Endothelial cell of umbilical vein (primary cell): ENCODE measurements around the gene RAB3D. TPM values are rescaled to one million over a fixed set of nuclear protein-coding genes. Genes with fewer than 3 reads are reported as not detected.

ENCODE experiments used
- BruUV-seq: library from RNA; stranded (reverse); fragments of 400-500 nt; replicated peaks from 2 replicates; lab custom pipeline; 2021; lab: Mats Ljungman, UMichigan
- CTCF ChIA-PET: fragments of 300-600, 350-600 bp; sonication (Branson Sonifier 250); formaldehyde crosslinking; loops from one replicate; lab custom pipeline; 2021; ENCODE audit warnings: antibody characterized with exemption, inconsistent platforms; lab: Charles Lee
- POLR2A ChIA-PET: fragments of 300-600, 350-600 bp; sonication (Branson Sonifier 250); formaldehyde crosslinking; loops from one replicate; lab custom pipeline; 2021; ENCODE audit warnings: antibody characterized with exemption, inconsistent platforms; lab: Charles Lee
- DNase-seq: peaks from one replicate; pipeline ENCODE4 v3.0.0-alpha.2; 2011; ENCODE audit warnings: low read depth, low spot score
- FAIRE-seq: peaks from 2 replicates; lab custom pipeline; 2011; peaks lifted over from hg19 to GRCh38; lab: Jason Lieb, UNC
- H2AFZ ChIP-seq: 2 replicates; pipeline ENCODE4 v1.6.0; 2012; ENCODE audit warnings: low read depth, low read length, control low read depth, inconsistent platforms
- H3K27ac ChIP-seq: 2 replicates; pipeline ENCODE4 v1.5.1; 2011; ENCODE audit warnings: low read depth, mild to moderate bottlenecking, control low read depth, low read length, moderate library complexity; ENCODE audit not compliant: insufficient read depth
- H3K27me3 ChIP-seq, 2 experiments: 2 replicates each; pipeline versions ENCODE4 v1.6.0 to v1.6.1; 2011; ENCODE audit warnings: low read length in 2 of 2, mixed read lengths in 1 of 2; ENCODE audit not compliant: control insufficient read depth in 2 of 2, insufficient read depth in 2 of 2
- H3K36me3 ChIP-seq, 2 experiments: 2 replicates in 1 of 2; 3 replicates in 1 of 2; pipeline ENCODE4 v1.5.1; 2011; ENCODE audit warnings: low read length in 2 of 2, mild to moderate bottlenecking in 1 of 2, moderate library complexity in 1 of 2; ENCODE audit not compliant: control insufficient read depth in 2 of 2, insufficient read depth in 2 of 2; ENCODE audit errors: extremely low read depth in 1 of 2
- H3K4me1 ChIP-seq: 3 replicates; pipeline ENCODE4 v1.5.1; 2011; ENCODE audit warnings: mild to moderate bottlenecking, low read length; ENCODE audit not compliant: control insufficient read depth, insufficient read depth; ENCODE audit errors: extremely low read depth
- H3K4me2 ChIP-seq: 2 replicates; pipeline ENCODE4 v1.6.1; 2011; ENCODE audit warnings: low read length, control low read depth, mixed read lengths; ENCODE audit not compliant: insufficient read depth
- H3K4me3 ChIP-seq, 3 experiments: fragments of 200-600 bp in 1 of 3; sonication (generic), shearing (Covaris generic) in 1 of 3; replicated peaks in 1 of 3; 2 replicates each; pipeline ENCODE4 v1.5.1; 2011 to 2016; ENCODE audit warnings: control low read depth in 3 of 3, low read length in 3 of 3, mild to moderate bottlenecking in 2 of 3, inconsistent platforms in 1 of 3, low read depth in 1 of 3, moderate library complexity in 1 of 3; ENCODE audit not compliant: insufficient read depth in 1 of 3
- H3K79me2 ChIP-seq: 2 replicates; pipeline ENCODE4 v1.6.0; 2012; ENCODE audit warnings: low read length, inconsistent platforms; ENCODE audit not compliant: control insufficient read depth, insufficient read depth
- H3K9ac ChIP-seq: replicated peaks from 2 replicates; pipeline ENCODE3; 2011; ENCODE audit warnings: low read length, control low read depth; ENCODE audit not compliant: insufficient read depth; ENCODE audit errors: extremely low read depth
- H3K9me1 ChIP-seq: replicated peaks from 3 replicates; pipeline ENCODE4 v1.6.0; 2011; ENCODE audit warnings: mild to moderate bottlenecking, low read length; ENCODE audit not compliant: control insufficient read depth, insufficient read depth; ENCODE audit errors: extremely low read depth
- H3K9me3 ChIP-seq: replicated peaks from 2 replicates; pipeline ENCODE4 v1.5.1; 2012; ENCODE audit warnings: low read length, inconsistent platforms; ENCODE audit not compliant: control insufficient read depth, insufficient read depth
- H4K20me1 ChIP-seq: replicated peaks from 2 replicates; pipeline ENCODE3; 2011; ENCODE audit warnings: mild to moderate bottlenecking, low read length; ENCODE audit not compliant: control insufficient read depth, insufficient read depth; ENCODE audit errors: extremely low read depth
- CTCF ChIP-seq, 2 donors: IDR thresholded peaks; 1 replicate in 1 of 2; 2 replicates in 1 of 2; pipeline ENCODE4 v1.5.1; 2011; ENCODE audit warnings: low read length in 2 of 2, mild to moderate bottlenecking in 2 of 2, moderate library complexity in 2 of 2, control low read depth in 1 of 2, inconsistent platforms in 1 of 2, low read depth in 1 of 2; ENCODE audit not compliant: insufficient read depth in 1 of 2; ENCODE audit errors: extremely low read depth in 1 of 2
- FOS ChIP-seq: IDR thresholded peaks from 2 replicates; pipeline ENCODE4 v1.6.1; 2011; ENCODE audit warnings: mild to moderate bottlenecking, low read length, moderate library complexity, borderline replicate concordance; ENCODE audit not compliant: insufficient read depth
- JUN ChIP-seq: IDR thresholded peaks from 2 replicates; pipeline ENCODE4 v1.6.1; 2011; ENCODE audit warnings: borderline replicate concordance, low read depth; ENCODE audit not compliant: insufficient read length, insufficient read depth
- MYC ChIP-seq: IDR thresholded peaks from one replicate; pipeline ENCODE4 v1.6.1; 2011; ENCODE audit warnings: mild to moderate bottlenecking, low read depth, low read length
- POLR2AphosphoS5 ChIP-seq: IDR thresholded peaks from 2 replicates; pipeline ENCODE4 v1.6.1; 2012; ENCODE audit warnings: low read depth, mild to moderate bottlenecking, control low read depth, low read length, moderate library complexity; ENCODE audit not compliant: insufficient read depth
- dilution Hi-C: fragments of 300-500 bp; cut with MboI; formaldehyde crosslinking; loops from one replicate; pipeline ENCODE4 v1.15.0; 2019; ENCODE audit warnings: low sequenced_read_pairs; ENCODE audit not compliant: extremely low pct_ligation_motif_present
- intact Hi-C: fragments of 100-400 bp; cut with micrococcal nuclease; formaldehyde crosslinking; loops from one replicate; pipeline ENCODE4 v1.10.0; 2022
- polyA plus RNA-seq, 4 experiments: library from polyadenylated mRNA; depleted of rRNA in 3 of 4; stranded (reverse) in 3 of 4; unstranded in 1 of 4; fragments of >200 nt; gene quantifications; 2 replicates each; pipeline versions ENCODE4 v1.2.1 to v1.2.3, GENCODE V29; 2011 to 2012; ENCODE audit warnings: missing spikeins in 1 of 4
- total RNA-seq: library from RNA; stranded (reverse); gene quantifications from 2 replicates; pipeline ENCODE4 v1.2.3, GENCODE V29; 2021

The RAB3D gene
- total and polyA plus RNA-seq, 2 donors (not counting 3 experiments of a cell fraction or from before 2014, with no cell fraction given): 35.4 to 48.2 TPM

GRCh38 chr19:11288349-11288748, 51.1 kb downstream of the RAB3D start:
- Histone ChIP-seq H2AFZ (peak overlapping the region; percentile 46), H3K9ac (no peak overlapping the region), H3K4me2 (no peak overlapping the region), H3K9me1 (no peaks in the 10 kb centered on the region), H3K27ac (no peak overlapping the region), H3K27me3 (no peaks in the 10 kb centered on the region), H3K9me3 (no peaks in the 10 kb centered on the region), H3K4me1 (peaks cover 11% of the 10 kb centered on the region), H3K36me3 (no peaks in the 10 kb centered on the region), H4K20me1 (no peaks in the 10 kb centered on the region), H3K79me2 (no peaks in the 10 kb centered on the region), H3K4me3 (no peak overlapping the region)
- intact Hi-C loops (no loop called here), dilution Hi-C loops (no loop called here)
- FAIRE-seq (peak; percentile 4), DNase-seq (peak; percentile 38)
- ChIA-PET POLR2A (no interaction called here), CTCF (interaction anchor here (0.6 to 6.0 kb wide), 7 partner anchors 9 to 300 kb away, joined by 3 to 28 read pairs (median 5); no protein-coding TSS in a partner anchor)
- TF ChIP-seq CTCF (IDR thresholded peaks at IDR 0.05; ENCODE audit: extremely low read depth in 1 of 2, insufficient read depth in 1 of 2, low read depth in 1 of 2, low read length in 2 of 2) (peak; percentile 38 to 54), FOS (no peak)
- no TSS peak for BruUV-seq

- ChIA-PET POLR2A (interaction anchor here (0.9 to 1.1 kb wide), 2 partner anchors 22 to 27 kb away, joined by 4 to 5 read pairs; no protein-coding TSS in a partner anchor), CTCF (interaction anchor here (0.6 to 6.0 kb wide), 16 partner anchors 8 to 196 kb away, joined by 3 to 49 read pairs (median 8); partner anchors contain the start of genes CCDC159, SWSAP1 and TMEM205)
- dilution Hi-C loops (no loop called here), intact Hi-C loops (loop anchor here (1.0 kb wide), 2 partner anchors 17 to 43 kb away; no protein-coding TSS in a partner anchor)
- no peaks in the 10 kb centered on the region for H3K9me3 ChIP-seq
- BruUV-seq: no TSS peak
- H3K27ac ChIP-seq: no peak overlapping the region
- no peaks in the 10 kb centered on the region for H4K20me1 ChIP-seq
- TF ChIP-seq CTCF (IDR thresholded peaks at IDR 0.05; ENCODE audit: extremely low read depth in 1 of 2, insufficient read depth in 1 of 2, low read depth in 1 of 2, low read length in 2 of 2): peak in 1 of 2 donors; percentile 15
- TF ChIP-seq JUN: no peak
- TF ChIP-seq MYC: no peak
- TF ChIP-seq POLR2AphosphoS5: peak; percentile 41
- TF ChIP-seq FOS: no peak
- no peak overlapping the region for H3K4me3 ChIP-seq
- H3K4me1 ChIP-seq: peaks cover 11% of the 10 kb centered on the region
- no peaks in the 10 kb centered on the region for H3K9me1 ChIP-seq
- no peak overlapping the region for H2AFZ ChIP-seq
- FAIRE-seq: peak; percentile 82
- H3K79me2 ChIP-seq: no peaks in the 10 kb centered on the region
- no peaks in the 10 kb centered on the region for H3K27me3 ChIP-seq
- DNase-seq: peak; percentile 75
- H3K36me3 ChIP-seq: no peaks in the 10 kb centered on the region
- no peak overlapping the region for H3K4me2 ChIP-seq
- no peak overlapping the region for H3K9ac ChIP-seq
These were observed 53.0 kb downstream of the RAB3D start for GRCh38 chr19:11286312-11286974.
